Vagina (tissue), 2 donors: ENCODE measurements around the gene FTCDNL1. TPM values are rescaled to one million over a fixed set of nuclear protein-coding genes. Genes with fewer than 3 reads are reported as not detected.

Experiments used
- DNase-seq, 2 donors: peaks; one replicate each; pipeline ENCODE4 v3.0.0-alpha.2; 2017; ENCODE audit errors: extremely low spot score in 2 of 2
- H3K27ac ChIP-seq: fragments of 200-600 bp; sonication (generic); one replicate; pipeline ENCODE4 v1.5.1; 2019
- H3K27me3 ChIP-seq: fragments of 200-600 bp; sonication (generic); one replicate; pipeline ENCODE4 v1.5.1; 2019
- H3K36me3 ChIP-seq, 2 donors: fragments of 200-600 bp; sonication (generic); one replicate each; pipeline ENCODE4 v1.5.1; 2017 to 2019
- H3K4me1 ChIP-seq: fragments of 200-600 bp; sonication (generic); one replicate; pipeline ENCODE4 v1.5.1; 2019
- H3K4me3 ChIP-seq, 2 donors: fragments of 200-600 bp; sonication (generic); 1 replicate in 1 of 2; 2 replicates in 1 of 2; pipeline ENCODE4 v1.5.1; 2016 to 2019
- H3K9me3 ChIP-seq: fragments of 200-600 bp; sonication (generic); one replicate; pipeline ENCODE4 v1.5.1; 2019
- CTCF ChIP-seq, 3 experiments: fragments of 450-650 bp in 2 of 3; fragments of 200-600 bp in 1 of 3; sonication (generic) in 1 of 3; IDR thresholded peaks; one replicate each; pipeline ENCODE4 v1.5.1; 2017 to 2019; ENCODE audit warnings: antibody characterized with exemption in 3 of 3, mild to moderate bottlenecking in 2 of 3, moderate library complexity in 2 of 3
- POLR2A ChIP-seq, 2 donors: fragments of 450-650 bp; IDR thresholded peaks; one replicate each; pipeline ENCODE4 v1.6.1; 2017; ENCODE audit warnings: antibody characterized with exemption in 2 of 2, mild to moderate bottlenecking in 2 of 2, moderate library complexity in 2 of 2
- POLR2AphosphoS5 ChIP-seq, 2 donors: sonication (generic); formaldehyde crosslinking; IDR thresholded peaks; one replicate each; pipeline ENCODE4 v1.9.0; 2017; ENCODE audit warnings: antibody characterized with exemption in 2 of 2, mild to moderate bottlenecking in 2 of 2, low read depth in 1 of 2; ENCODE audit not compliant: insufficient read depth in 1 of 2
- intact Hi-C: fragments of 100-400 bp; cut with DNase I; formaldehyde crosslinking; loops from one replicate; pipeline ENCODE4 v1.15.1; 2023
- small RNA-seq: library from RNA; depleted of rRNA; stranded (forward); fragments of <200 nt; gene quantifications from one replicate; pipeline ENCODE3, GENCODE V24; 2016
- total RNA-seq: library from RNA; depleted of rRNA; stranded (reverse); fragments of >200 nt; gene quantifications from one replicate; pipeline ENCODE4 v1.2.3, GENCODE V29; 2016

The FTCDNL1 gene
- total RNA-seq, 1 donor from 2014 or later = 2.5 TPM

- intact Hi-C loops = no loop called here
- no peak for DNase-seq
- TF ChIP-seq POLR2AphosphoS5 (IDR thresholded peaks at IDR 0.05; ENCODE audit: insufficient read depth in 1 of 2, low read depth in 1 of 2) (no peak), CTCF (IDR thresholded peaks at IDR 0.05) (no peak), POLR2A (IDR thresholded peaks at IDR 0.05) (no peak)
- Histone ChIP-seq H3K27me3 (no peaks in the 10 kb centered on the region), H3K27ac (no peak overlapping the region), H3K4me1 (no peaks in the 10 kb centered on the region), H3K36me3 (no peaks in the 10 kb centered on the region), H3K9me3 (no peaks in the 10 kb centered on the region), H3K4me3 (no peak overlapping the region)
These were observed 134.0 kb downstream of the FTCDNL1 start for GRCh38 chr2:199716807-199717586.

GRCh38 chr2:199713746-199714145, 137.2 kb downstream of the FTCDNL1 start:
- Histone ChIP-seq H3K4me1 (no peaks in the 10 kb centered on the region), H3K9me3 (no peaks in the 10 kb centered on the region), H3K4me3 (no peak overlapping the region), H3K36me3 (no peaks in the 10 kb centered on the region), H3K27me3 (no peaks in the 10 kb centered on the region), H3K27ac (no peak overlapping the region)
- intact Hi-C loops = no loop called here
- DNase-seq = no peak
- TF ChIP-seq CTCF (IDR thresholded peaks at IDR 0.05) (no peak), POLR2A (IDR thresholded peaks at IDR 0.05) (no peak), POLR2AphosphoS5 (IDR thresholded peaks at IDR 0.05; ENCODE audit: insufficient read depth in 1 of 2, low read depth in 1 of 2) (no peak)

GRCh38 chr2:199710551-199710950, 140.4 kb downstream of the FTCDNL1 start:
- no peak for TF ChIP-seq CTCF (IDR thresholded peaks at IDR 0.05)
- no peak for TF ChIP-seq POLR2A (IDR thresholded peaks at IDR 0.05)
- TF ChIP-seq POLR2AphosphoS5 (IDR thresholded peaks at IDR 0.05; ENCODE audit: insufficient read depth in 1 of 2, low read depth in 1 of 2) = no peak
- no peak for DNase-seq
- H3K4me3 ChIP-seq = no peak overlapping the region

More at GRCh38 chr2:199710551-199710950, 140.4 kb downstream of the FTCDNL1 start:
- H3K27me3 ChIP-seq = no peaks in the 10 kb centered on the region
- intact Hi-C loops = no loop called here
- H3K36me3 ChIP-seq = no peaks in the 10 kb centered on the region
- H3K4me1 ChIP-seq = no peaks in the 10 kb centered on the region
- H3K27ac ChIP-seq = no peak overlapping the region
- no peaks in the 10 kb centered on the region for H3K9me3 ChIP-seq

Small RNA genes lying within 50 kb of the gene (small RNA-seq; reads per million reads assigned to genes)
- gene AC108032.1 (not detected), gene RN7SL717P (not detected)

Other genes starting within 250 kb of the FTCDNL1 start
- gene C2orf69, start 60.1 kb upstream of the FTCDNL1 start, total RNA-seq = 10.1 TPM
- gene TYW5, start 104.3 kb upstream of the FTCDNL1 start, total RNA-seq = 5.2 TPM
- gene MAIP1, start 104.4 kb upstream of the FTCDNL1 start, total RNA-seq = 16.0 TPM